HFFc6 (cell line): ENCODE results near the gene C8A. TPM values are rescaled to one million over a fixed set of nuclear protein-coding genes. Genes with fewer than 3 reads are reported as not detected.

Experiments
- DNase-seq: peaks from one replicate; pipeline ENCODE4 v3.0.0-alpha.2; 2018
- H3K27ac Mint-ChIP-seq: 2 replicates; pipeline ENCODE4 v1.8.0; 2020; ENCODE audit warnings: mild to moderate bottlenecking, mixed read lengths
- H3K27me3 Mint-ChIP-seq: 2 replicates; pipeline ENCODE4 v1.8.0; 2021; ENCODE audit warnings: mild to moderate bottlenecking, moderate library complexity, mixed read lengths; ENCODE audit not compliant: insufficient read depth
- H3K36me3 Mint-ChIP-seq: 2 replicates; pipeline ENCODE4 v1.8.0; 2021; ENCODE audit warnings: low read depth, mixed read lengths
- H3K4me1 Mint-ChIP-seq: 2 replicates; pipeline ENCODE4 v1.8.0; 2020; ENCODE audit warnings: low read depth, mixed read lengths
- H3K4me3 Mint-ChIP-seq: 2 replicates; pipeline ENCODE4 v1.8.0; 2020; ENCODE audit warnings: mild to moderate bottlenecking, moderate library complexity, mixed read lengths
- H3K9me3 Mint-ChIP-seq: 2 replicates; pipeline ENCODE4 v1.8.0; 2020; ENCODE audit warnings: mild to moderate bottlenecking, mixed read lengths
- CTCF ChIP-seq: fragments of 200-600 bp; sonication (generic); IDR thresholded peaks from 2 replicates; pipeline ENCODE4 v1.5.0; 2021; ENCODE audit warnings: antibody characterized with exemption, mild to moderate bottlenecking
- total RNA-seq, 6 experiments: library from RNA; stranded (reverse); fragmentation: NEBNext Ultra II Directional; extraction: Animal tissue kit (Norgen Biotek cat#: 25700); gene quantifications; 2 replicates in 1 of 6; 3 replicates in 5 of 6; pipeline ENCODE4 v1.2.3, GENCODE V29; 2021

Gene C8A
- total RNA-seq, 6 experiments from 2014 or later = not detected

GRCh38 chr1:56965916-56966697 is 111.5 kb downstream of the C8A start, which contains the start of gene C8B:
TSS of gene C8B (minus strand) at chr1:56966015. CDS start at chr1:56965948, 67 bp downstream.
- peaks cover 5% of the 10 kb centered on the region; the same call in 1 of the 2 replicates for H3K9me3 Mint-ChIP-seq
- peaks cover 6% of the 10 kb centered on the region for H3K4me1 Mint-ChIP-seq
- DNase-seq = no peak
- no peak within 1 kb of the TSS for H3K4me3 Mint-ChIP-seq
- H3K27me3 Mint-ChIP-seq = peaks cover 2% of the 10 kb centered on the region; the same call in 1 of the 2 replicates
- H3K36me3 Mint-ChIP-seq = no peaks in the 10 kb centered on the region
- no peak for TF ChIP-seq CTCF
- H3K27ac Mint-ChIP-seq = no peak within 1 kb of the TSS

- no peak for TF ChIP-seq CTCF
- Mint-ChIP-seq H3K4me1 (peaks cover 6% of the 10 kb centered on the region), H3K36me3 (no peaks in the 10 kb centered on the region), H3K27ac (no peak overlapping the region), H3K4me3 (no peak overlapping the region), H3K9me3 (peaks cover 5% of the 10 kb centered on the region; the same call in 1 of the 2 replicates), H3K27me3 (peaks cover 2% of the 10 kb centered on the region; the same call in 1 of the 2 replicates)
- DNase-seq = no peak
These were observed 112.1 kb downstream of the C8A start for GRCh38 chr1:56966698-56966999.

- no peak overlapping the region for H3K4me3 Mint-ChIP-seq
- no peak overlapping the region for H3K27ac Mint-ChIP-seq
- peaks cover 2% of the 10 kb centered on the region; the same call in 1 of the 2 replicates for H3K27me3 Mint-ChIP-seq
- peaks cover 5% of the 10 kb centered on the region; the same call in 1 of the 2 replicates for H3K9me3 Mint-ChIP-seq
- no peak for DNase-seq
- no peaks in the 10 kb centered on the region for H3K36me3 Mint-ChIP-seq
- no peak for TF ChIP-seq CTCF
- H3K4me1 Mint-ChIP-seq = peaks cover 6% of the 10 kb centered on the region
These were observed 112.8 kb downstream of the C8A start for GRCh38 chr1:56967355-56967754.

Other genes with a start within 250 kb of the C8A start
- under 1 TPM; 0.05 to 0.62 (median 0.06) TPM for gene PRKAA2, start 209.5 kb upstream of the C8A start, total RNA-seq
- gene FYB2, start 35.4 kb upstream of the C8A start, total RNA-seq = under 1 TPM in 1 of 6 experiments, not detected in 5; 0.11 TPM
- not detected for gene C8B, start 111.2 kb downstream of the C8A start, total RNA-seq